Stimulated activated CD4-positive, alpha-beta T cell treated with anti-CD3 and anti-CD28 coated beads, Interleukin-4, amount 100 ng/mL, for 1 hour (primary cell): ENCODE measurements around the gene COL13A1.

Experiments
- DNase-seq: peaks from one replicate; pipeline ENCODE4 v3.0.0-alpha.2; 2020

Gene COL13A1

DNA sequence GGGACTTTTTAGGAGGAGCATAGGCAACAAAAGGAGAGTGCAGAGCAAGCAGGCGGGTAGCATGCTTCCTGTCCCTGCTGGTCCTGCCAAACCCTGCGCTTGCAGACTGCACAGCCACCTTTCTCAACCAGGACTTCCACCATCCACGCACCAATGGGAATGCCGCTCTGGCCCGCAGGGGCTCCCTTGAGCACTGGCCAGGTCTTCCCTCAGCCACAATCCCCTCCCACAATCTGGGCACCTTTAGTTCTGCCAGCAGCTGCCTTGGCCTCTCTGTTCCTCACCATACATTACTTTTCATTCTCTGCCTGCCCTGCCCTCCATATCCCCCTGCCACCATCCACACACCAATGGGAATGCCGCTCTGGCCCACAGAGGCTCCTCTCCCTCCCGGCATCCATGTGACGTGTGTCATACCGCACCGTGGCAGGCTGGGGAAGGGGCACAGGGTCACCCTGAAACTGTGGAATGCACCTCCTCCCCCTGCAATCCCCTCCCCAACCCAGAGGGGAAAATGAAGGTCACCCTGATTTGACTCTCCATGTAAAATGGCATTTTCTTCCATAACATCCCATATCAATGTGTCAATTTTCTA lies 153.6 kb downstream of the COL13A1 start:
- no peak for DNase-seq

DNA sequence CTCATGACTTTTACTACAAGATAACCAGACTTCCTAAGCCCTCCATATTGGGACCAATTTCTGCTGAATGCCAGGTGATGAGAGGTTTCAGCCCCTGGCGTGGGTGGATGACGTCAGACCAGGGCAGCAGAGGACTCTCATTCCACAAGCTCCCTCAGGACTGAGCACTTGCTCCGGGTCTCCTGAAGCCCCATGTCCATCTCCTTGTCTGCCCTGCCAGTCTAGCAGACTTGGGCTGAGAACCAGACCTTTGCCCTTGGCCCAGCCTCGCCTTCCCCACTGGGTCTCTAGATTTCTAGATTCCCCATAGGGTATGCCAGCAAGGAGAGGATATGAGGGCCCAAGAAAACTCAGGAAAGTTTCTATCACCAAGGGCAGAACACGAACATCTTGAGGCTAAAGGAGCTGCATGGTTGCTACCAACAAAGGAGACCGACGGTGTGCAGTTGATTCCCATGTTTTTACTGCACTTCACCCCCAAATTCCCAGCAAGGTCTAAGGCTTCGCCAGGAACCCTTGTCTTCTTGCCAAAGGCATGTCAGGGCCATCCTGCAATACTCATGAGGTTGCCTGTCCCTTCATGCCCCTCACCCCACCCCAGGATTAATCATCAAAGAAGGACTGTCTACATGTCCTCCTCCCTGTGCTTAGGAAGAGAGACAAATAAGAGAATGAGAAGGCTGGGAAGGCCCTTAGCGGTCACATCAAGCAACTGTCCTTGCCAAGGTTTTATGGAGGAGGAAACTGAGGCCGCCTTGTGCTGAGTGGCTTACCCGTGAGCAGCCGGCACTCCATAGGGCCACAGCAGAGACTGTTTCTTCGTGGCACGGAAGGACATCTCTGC lies 154.4 kb downstream of the COL13A1 start:
- DNase-seq: no peak

DNA sequence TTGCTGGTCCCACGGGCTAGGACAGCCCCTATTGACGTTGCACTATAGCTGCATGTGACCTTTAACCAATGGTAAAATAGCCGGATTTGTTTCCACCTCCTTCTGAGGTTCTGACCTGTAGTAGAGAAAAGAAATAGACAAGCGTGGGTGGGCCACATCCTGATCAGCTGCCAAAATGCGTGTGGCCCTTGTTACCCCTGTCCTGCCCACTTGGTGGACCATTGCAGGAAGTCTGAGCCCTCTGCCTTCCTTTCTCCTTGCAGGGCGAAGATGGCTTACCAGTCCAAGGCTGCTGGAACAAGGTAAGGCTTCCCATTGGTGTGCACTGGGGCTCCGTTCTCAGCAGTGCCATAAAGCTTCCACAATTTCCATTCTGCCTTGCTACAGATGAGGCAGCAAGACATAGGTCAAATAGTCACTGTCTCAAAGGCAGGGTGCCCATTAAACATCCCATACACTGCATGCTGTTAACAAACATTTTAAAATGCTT lies 155.1 kb downstream of the COL13A1 start:
- DNase-seq: no peak

DNA sequence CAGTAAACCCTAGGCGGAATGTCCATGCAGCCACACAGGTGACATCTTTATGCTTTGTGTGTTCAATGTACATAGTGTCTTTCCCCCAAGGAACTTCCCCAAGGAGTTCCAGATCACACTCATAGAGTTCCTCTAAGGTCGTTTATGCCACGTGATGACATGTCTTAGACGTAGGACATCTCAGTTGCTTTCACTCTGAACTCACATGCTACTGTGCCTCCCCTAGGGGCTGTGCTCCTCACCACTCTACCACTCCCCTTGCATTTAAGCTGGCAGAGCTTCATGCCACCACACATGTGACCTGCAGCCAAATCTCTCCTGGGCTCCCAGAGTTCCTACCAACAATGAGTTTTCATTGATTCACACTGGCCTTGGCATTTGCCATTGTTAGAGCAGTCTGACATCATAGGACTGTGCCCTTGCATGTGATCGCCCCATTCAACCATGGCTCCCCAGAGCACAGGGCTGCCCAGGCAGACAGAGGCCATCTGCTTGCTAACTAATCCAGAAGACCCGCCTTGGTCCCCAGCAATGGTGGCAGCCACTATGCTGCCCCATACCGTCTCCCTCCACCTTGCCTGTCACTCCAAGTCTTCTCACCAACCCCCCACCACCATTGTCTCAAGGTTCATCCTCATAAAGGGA lies 155.7 kb downstream of the COL13A1 start:
- DNase-seq: no peak

DNA sequence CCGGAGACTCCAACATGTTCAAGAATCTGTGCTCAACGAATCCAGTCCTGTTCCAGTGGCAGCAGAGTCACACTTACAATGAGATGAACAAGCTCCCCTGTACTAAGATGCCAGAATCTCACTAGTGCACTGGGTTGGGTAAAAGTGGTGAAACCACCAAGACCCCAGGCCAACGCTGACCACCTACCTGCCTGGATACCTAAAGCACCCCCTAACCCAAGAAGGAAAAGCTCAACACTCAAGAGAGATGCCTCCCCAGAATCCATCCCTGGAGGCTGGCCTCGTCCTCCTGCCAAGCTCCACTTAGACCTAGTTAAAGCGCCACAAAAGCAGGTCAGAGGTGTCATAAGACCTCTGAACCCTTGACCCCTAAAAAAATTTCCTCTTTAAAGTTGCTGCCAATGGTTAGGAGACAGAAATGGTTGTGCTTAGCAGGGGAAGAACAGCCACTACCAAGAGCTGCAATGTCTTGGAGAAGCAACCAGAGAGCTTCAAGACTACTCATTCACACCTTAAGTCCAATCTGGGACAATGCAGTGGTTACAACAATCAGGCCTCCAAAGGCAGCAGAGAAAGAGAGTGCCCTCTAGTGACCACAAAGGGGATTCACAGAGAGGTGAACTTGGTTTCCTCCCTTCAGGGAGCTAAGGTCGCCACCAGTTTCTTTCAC lies 156.3 kb downstream of the COL13A1 start:
- no peak for DNase-seq

DNA sequence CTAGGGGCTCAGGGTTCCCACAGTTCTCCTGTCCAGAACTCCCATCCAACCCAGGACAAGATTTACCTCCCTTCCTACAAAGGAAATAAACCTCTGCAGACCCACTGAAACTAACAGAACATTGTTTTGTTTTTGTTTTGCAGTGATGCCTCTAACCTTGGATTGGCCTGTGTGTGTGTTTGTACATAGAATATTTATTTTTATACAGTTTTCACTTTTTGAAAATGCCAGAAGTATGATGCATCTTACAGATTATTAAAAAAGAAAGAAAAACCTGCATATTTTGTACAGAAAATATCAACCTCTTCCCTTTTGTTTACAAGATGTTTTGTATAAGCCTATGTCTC lies 156.8 kb downstream of the COL13A1 start:
- DNase-seq: no peak

DNA sequence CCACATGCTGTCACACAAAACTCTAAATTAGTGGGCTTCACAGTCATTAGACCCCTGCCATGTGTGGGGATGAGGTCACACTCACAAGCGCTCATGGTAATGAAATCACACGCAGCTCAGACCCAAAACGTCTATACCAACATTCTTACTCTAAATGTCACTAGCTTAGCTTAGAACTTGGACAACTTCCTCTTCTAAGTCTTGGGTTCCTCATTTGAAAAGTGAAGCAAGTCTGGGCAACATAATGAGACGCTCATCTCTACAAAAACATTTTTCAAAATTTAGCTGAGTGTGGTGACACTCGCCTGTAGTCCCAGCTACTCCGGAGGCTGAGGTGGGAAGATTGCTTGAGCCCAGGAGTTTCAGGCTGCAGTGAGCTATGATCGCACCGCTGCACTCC lies 158.2 kb downstream of the COL13A1 start:
- no peak for DNase-seq

DNA sequence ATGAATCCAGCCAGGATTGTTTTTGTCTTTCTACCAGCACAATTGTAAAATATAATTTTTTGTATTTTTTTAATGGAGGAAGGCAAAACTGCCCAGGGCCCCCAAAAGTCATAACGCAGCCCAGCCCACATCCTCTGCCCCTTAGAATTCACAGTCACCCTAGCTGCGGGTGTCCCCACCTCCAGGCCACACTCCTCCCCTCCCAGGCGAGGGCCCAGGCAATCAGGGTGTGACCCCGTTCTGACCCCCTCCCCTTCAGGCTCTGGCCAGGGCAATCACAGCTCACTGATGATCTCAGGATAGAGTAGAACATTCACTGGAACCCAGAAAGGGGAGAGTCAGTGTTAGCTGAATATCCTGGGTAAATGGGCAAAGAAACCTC lies 158.9 kb downstream of the COL13A1 start:
- DNase-seq: no peak

DNA sequence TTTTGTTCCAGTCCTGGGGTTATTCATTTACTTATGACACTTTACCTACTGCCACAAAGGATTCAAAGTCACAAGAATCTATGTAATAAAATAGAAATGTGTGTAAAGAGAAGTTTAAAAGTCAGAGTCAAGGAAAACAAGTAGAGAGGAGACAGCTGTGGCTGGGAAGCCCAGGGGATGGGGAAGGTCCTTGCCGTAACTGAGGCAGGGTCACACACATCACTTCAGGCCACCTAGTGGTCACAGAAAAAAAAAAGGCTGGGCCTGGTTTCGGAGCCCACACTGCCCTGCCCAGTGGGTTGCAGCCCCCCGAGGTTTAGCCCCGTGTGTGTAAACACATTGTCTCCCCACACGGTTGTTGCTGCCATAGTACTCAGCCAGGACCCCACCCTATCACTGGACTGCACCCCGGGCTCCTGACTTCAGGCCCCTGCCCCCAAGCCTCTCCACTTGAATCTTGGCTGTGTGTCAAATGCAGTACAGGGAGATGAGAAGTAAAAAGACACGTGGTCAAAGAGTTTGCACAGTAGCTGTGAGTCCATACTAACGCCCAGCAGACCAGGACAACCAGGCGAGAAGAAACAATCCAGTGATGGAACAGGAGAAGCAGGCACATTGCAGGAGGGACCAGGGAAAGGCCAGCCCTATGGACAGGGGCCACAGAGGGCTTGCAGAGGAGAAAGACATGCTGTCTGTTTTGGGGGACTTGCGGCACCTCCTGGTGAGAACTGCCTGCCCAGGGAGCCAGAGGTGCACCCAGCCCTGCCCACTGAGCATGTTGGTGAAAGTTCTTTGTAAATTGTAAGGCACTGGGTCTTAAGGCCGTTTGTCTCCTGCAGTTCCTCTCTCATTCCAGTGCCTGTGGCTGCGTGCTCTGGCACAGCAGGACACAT lies 159.5 kb downstream of the COL13A1 start:
- DNase-seq: no peak

DNA sequence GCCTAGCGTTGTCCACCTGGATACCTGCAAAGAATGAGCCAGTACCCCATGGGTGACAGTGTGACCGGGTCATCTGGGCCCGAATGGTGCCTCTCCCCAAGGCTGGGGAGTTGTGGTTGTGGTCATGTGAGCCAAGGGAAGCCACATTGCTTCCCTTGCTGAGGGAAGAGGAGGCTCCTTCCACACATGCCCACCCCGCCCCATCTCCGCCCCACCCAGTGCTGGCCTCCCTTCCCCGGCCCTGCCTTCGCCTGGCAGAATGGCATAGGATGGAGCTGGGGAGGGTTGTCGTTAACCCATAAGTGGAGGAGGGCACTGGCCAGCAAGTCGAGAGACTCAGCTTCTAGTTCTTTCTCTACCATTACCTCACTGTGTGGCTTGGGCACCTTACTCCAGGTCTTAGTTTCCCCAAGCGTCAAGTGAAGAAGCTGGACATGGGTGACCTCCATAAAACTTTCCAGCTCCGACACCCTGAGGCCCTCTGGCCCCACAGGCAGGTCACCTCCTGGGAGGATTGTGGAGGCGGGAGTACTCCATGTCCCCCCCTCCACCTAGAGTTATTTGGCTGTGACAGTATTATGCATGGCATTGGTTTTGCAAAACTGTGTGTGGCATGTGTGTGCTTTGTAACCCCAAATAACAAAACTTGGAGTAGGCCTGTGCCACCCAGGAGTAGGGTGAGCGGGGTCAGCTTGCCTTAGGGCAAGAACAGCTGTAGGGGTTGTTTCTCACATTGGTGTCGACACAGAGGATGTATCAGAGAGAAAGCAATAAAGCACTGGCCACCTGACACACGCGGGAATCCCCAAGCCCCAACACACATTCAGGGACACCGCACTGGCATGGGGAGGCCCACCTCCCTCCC lies 160.4 kb downstream of the COL13A1 start:
- no peak for DNase-seq

DNA sequence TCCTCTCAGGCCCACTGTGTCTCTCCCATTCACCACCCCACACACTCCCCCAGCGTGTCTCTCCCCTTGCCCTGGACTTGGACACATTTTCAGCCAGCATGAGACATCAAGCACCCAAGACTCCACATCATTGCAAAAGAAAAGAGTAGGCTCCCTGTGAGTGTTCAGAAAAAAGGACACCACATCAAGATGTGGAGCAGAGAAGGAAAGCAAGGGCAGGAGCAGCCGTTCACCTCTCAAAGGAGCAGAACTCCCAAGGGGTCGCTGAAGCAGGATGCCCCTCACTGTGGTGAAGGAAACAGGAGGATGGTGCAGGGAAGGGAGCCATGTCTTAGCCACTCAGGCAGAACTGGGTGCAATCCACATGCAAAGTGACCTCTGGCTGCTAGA lies 161.0 kb downstream of the COL13A1 start:
- DNase-seq: no peak

DNA sequence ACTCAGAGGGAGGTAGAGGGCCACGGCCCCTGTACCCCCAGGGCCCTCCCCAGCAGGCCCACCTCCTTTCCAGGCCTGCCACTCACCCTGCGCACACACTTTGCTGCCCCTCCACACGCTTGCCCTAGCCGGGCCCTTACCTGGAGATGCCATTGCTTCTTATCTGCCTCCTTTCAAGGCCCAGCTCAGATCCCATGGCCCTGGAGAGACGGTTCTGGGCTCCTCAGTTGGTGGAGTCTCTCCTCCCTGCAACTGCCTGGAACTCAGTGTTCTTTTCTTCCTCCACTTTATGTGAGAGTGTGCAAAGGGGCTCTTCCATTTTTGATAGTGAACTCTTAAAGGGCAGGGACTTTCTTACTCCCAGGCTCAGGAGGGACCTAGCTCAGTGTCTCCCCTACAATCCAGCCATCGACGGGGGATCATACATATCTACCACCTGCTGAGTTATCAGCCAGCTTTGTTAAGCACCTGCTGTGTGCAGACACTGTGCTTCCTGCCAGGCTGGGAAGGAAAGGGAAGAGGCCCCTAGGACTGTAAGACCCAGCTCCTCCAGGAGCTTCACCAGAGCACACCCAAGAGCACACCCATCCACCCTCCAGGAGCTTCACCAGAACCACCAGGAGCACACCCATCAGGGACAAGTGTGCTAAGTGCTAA lies 161.6 kb downstream of the COL13A1 start:
- no peak for DNase-seq

DNA sequence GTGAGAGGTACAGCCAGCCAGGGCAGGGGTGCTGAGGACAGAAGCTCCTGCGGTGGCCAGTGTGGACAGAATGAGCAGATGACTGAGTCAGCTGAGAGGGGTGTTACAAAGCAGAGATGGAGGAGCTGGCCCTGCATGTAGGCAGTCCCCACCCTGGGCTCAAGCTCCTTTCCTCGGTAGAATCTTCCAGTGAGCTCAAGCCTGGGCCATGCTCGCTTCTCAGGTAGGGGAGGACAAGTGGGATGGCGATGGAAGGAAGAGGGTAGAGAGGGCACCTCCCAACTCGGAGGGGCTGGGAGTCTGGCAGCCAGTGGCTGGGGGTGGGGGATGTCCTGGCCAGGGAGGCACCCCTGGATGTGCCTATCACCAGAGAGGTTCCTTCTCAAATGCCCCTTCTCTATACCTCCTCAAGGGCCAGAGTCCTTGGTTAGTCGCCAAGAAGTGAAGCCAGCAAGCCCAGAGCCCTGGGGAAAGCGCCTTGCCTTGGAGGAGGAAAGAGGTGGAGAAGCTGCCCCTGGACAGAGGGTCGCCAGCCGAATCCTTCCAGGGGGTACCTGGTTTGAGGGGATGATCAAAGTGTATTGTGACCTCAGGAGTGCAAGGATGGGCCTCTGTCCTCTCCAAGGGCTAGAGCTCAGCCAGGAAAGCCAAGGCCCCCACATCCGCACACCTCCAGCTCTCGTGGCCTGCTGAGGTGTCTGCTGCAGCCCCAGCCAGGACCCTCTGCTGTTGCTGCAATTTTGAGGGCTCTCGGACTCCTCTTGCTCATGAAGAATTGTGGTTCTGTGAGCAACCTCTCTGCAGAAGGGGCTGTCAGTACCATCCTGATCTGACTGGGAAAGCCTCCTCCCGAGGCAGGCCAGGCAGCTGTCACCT lies 162.4 kb downstream of the COL13A1 start:
- no peak for DNase-seq

DNA sequence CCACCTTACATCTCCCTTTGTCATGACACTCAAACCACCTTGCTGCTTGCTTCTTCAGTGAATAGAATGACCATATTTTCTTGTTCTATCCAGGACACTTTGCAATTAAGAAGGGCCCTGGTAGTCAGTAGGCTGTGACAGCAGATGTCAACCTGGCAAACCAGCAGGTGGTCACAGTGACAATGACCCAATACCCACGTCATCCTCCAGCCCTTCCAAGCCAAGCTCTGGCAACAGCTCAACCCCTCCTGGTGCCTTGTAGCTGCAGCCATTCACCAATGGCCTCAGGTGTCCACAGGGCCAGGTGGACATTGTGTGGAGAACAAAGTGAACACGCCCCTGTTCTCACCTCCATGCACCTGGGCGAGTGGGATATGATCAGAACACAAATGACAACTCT lies 163.4 kb downstream of the COL13A1 start:
- DNase-seq: no peak

DNA sequence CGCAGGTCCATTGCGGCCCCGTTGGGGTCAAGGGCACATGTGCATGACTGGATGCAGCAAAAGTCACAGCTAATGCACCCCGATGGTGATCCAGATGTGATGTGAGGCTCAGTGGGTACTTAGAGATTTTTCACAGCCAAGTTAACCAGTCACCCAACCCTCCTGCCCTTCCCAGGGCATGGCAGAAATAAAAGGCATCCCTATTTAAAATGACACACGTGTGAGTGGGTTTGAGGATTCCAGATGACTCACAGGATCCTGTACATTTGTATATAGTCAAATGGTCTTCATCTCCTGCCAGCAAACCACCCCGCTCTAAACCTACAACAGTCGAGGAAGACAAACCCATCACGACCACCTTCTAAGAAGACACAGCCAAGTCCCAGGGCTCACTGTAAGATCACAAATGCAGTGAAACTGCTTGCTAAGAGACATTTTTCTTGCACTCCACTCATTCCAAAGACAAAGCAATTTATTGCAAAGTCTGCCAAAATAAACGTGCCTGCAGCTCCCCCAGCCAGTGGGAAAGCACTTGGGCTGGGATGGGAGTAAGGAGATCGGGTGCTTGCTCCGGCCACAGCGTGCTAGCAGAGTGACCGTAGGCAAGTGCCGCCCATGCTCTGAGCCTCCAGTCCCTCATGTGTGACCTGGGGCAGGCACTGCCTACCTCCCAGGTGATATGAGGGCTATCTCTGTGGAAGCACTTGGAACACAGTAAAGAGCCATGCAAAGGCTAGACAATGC lies 164.4 kb downstream of the COL13A1 start:
- no peak for DNase-seq

DNA sequence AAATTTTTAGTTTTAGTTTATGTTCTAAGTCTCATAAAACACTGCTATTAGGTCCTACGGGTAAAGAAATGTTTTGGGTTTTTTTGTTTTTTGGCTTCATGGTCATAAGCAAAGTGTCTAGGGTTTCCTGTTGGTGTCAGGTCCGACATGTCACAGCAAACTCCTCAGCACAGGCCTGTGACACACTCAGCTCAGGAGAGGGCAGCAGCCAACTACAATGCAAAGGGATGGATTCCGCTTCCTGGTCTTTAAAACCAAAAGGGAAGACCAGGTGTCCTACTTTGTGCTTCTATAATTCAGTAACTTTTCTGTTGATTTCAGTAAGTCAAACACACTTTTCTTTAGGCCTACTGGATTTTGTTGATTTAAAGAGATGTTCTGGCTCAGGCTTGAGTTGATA lies 167.1 kb downstream of the COL13A1 start:
- no peak for DNase-seq

DNA sequence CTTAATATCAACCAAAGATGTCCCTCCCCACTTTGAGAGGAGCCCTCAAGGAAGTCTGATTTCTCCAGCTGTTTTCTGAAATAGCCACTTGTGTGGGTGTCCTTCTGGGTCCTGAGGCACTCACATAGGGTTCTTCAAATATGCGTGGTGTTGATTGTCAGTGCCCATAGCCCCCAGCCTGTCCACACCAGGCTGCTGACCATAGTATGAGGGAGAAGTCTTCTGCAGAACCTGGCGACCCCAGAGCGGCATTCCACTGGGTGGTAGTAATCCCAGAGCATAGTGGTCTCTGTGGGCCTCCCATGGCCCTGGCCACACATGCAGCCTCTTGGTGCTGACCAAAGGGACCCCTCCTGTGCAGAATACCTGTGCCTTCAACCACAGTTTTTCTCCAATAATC lies 168.3 kb downstream of the COL13A1 start:
- no peak for DNase-seq

DNA sequence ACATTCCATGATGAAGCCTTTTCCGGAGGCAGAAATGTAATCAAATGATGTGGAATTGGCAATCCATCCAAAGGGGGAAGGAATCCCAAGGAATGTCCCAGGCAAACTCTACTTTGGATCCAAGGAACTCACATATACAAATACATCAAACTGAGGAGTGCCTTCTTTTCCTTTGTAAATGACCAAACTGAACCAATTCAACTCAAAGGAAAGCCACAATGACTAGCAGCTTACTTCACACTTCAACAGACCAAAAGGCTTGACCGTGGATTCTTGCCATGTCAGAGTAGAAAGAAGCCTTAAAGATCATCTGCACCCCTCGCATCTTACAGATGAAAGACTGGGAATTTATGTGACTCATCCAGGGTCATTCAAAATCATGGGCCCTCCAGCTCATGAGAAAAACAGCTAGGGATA lies 171.3 kb downstream of the COL13A1 start:
- DNase-seq: no peak

DNA sequence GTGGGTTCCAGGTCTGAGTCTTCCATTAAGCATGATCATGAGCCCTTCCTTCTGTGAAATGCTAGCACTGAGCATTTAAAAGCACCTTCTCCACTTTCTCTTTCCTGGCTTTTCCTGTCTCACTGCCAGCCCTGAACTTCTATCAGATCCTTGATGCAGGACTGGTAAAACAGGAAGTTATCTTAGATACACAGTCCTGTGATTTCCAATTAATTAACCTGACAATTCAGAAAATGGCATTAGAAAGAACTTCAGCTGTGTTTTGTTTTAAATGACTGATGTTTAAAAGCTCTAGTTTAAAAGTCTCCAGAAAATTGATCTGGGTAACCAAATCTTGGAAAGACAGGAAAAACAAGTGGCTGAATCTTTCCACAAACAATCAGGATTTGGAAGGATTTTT lies 172.0 kb downstream of the COL13A1 start:
- DNase-seq: no peak
